ENCODE data around the gene SLC22A16. TPM values are rescaled to one million over a fixed set of nuclear protein-coding genes. Genes with fewer than 3 reads are reported as not detected.
A peak's percentile ranks its signal among the peaks of the same experiment; 100 is the strongest.

Gene SLC22A16
- total and polyA plus RNA-seq, 4 donors = 0.08 to 22.5 TPM; not detected in 2

DNA sequence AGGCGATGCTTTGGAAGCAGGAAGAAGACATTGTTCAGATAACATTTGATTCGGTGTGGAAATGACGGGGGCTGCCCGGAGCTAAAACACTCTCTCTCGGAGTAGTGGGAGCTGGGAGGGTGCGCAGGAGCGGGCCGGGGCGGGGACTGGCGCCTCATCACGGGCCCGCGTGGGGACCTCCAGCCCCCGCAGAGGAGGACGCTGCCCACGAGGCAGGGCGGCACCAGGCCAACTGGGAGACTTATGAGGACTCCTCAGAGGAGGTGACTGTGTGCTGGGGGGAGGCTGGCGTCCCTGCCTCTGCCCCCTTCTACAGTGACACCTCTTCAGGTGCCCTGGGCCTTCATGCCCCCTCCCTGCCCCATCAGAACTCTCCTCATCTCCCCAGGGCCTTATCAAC, 76.2 kb downstream of the SLC22A16 start:
- Histone ChIP-seq H3K27ac (ENCODE audit: low read depth in 1 of 2, low read length in 2 of 2) (no peak overlapping the region), H3K27me3 (ENCODE audit: control insufficient read depth in 4 of 4, insufficient read depth in 4 of 4, low read length in 3 of 4) (no peaks in the 10 kb centered on the region), H3K9ac (ENCODE audit: low read depth in 1 of 2, low read length in 2 of 2) (no peak overlapping the region), H3K4me3 (ENCODE audit: low read depth in 1 of 3, low read length in 3 of 3) (peak overlapping the region in 1 of 3 donors; percentile 21), H3K4me1 (ENCODE audit: control insufficient read depth in 4 of 4, insufficient read depth in 4 of 4, low read length in 3 of 4) (no peaks in the 10 kb centered on the region), H3K36me3 (ENCODE audit: control insufficient read depth in 4 of 4, insufficient read depth in 3 of 4, low read depth in 1 of 4, low read length in 3 of 4) (peaks cover 0 to 9% (median 2%) of the 10 kb centered on the region in 4 donors), H3K9me3 (ENCODE audit: control insufficient read depth in 4 of 4, low read length in 3 of 4) (no peaks in the 10 kb centered on the region)
- TF ChIP-seq NR2F2 (IDR thresholded peaks at IDR 0.05) (no peak), RAD21 (IDR thresholded peaks at IDR 0.05) (no peak), FOXA1 (IDR thresholded peaks at IDR 0.05) (no peak), EGR1 (IDR thresholded peaks at IDR 0.05; ENCODE audit: low read depth in 2 of 2) (no peak), HNF4G (IDR thresholded peaks at IDR 0.05) (no peak), TAF1 (conservative IDR thresholded peaks at IDR 0.05) (no peak), RXRA (IDR thresholded peaks at IDR 0.05) (no peak), FOXA2 (IDR thresholded peaks at IDR 0.05) (no peak)
- TF ChIP-seq, protein P1, sequence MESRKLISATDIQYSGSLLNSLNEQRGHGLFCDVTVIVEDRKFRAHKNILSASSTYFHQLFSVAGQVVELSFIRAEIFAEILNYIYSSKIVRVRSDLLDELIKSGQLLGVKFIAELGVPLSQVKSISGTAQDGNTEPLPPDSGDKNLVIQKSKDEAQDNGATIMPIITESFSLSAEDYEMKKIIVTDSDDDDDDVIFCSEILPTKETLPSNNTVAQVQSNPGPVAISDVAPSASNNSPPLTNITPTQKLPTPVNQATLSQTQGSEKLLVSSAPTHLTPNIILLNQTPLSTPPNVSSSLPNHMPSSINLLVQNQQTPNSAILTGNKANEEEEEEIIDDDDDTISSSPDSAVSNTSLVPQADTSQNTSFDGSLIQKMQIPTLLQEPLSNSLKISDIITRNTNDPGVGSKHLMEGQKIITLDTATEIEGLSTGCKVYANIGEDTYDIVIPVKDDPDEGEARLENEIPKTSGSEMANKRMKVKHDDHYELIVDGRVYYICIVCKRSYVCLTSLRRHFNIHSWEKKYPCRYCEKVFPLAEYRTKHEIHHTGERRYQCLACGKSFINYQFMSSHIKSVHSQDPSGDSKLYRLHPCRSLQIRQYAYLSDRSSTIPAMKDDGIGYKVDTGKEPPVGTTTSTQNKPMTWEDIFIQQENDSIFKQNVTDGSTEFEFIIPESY (IDR thresholded peaks at IDR 0.05) = no peak
- DNase-seq (ENCODE audit: low spot score) = no peak
- WGBS = 83% methylated on average over 18 of the region's 18 CpGs

DNA sequence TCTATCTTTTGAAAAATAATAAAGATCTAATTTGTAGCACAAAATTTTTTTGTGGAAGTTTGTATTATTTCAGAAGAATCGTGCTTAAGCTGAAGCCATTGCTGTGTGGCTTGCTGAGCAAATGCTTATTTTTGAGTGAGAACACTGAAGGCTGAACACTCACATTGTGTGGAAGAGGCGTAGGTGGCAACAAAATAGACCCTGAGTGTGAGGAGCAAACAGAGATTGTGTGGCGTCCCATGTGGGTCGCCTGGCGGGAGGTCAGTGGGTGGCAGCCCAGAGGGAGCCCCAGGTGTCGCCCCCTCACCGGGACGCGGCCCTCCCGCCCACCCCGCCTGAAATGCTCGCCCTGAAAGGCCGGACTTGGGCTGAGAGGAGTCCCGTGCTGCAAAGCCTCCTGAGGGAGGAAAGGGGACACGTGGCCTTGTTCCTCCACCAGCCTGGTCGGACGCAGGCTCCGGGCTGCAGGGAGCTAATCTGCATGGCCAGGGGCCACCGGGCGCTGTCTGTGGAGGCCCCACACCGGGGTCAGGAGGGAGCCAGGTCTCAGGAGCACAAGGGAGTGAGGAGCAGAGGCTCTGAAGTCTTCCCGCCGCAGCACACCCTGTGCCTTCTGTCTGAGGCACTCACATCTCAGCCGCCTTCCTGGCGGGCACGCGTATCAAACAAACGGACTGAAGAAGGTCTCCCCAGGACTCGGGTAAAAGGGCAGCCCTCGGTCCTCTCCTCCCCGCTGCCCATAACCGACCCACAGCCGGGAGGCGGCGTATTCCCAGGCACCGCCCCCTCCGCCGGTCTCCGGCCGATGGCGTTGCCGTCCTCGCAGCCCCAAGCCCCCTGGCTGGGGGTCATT, 77.0 kb downstream of the SLC22A16 start:
- peak; percentile 49 for DNase-seq (ENCODE audit: low spot score)
- peak overlapping the region in 1 of 3 donors; percentile 21 for H3K4me3 ChIP-seq (ENCODE audit: low read depth in 1 of 3, low read length in 3 of 3)
- H3K27ac ChIP-seq (ENCODE audit: low read depth in 1 of 2, low read length in 2 of 2) = no peak overlapping the region
- no peaks in the 10 kb centered on the region for H3K9me3 ChIP-seq (ENCODE audit: control insufficient read depth in 4 of 4, low read length in 3 of 4)
- H3K36me3 ChIP-seq (ENCODE audit: control insufficient read depth in 4 of 4, insufficient read depth in 3 of 4, low read depth in 1 of 4, low read length in 3 of 4) = peaks cover 0 to 7% (median under 1%) of the 10 kb centered on the region in 4 donors
- 65% methylated on average over 43 of the region's 43 CpGs for WGBS
- TF ChIP-seq, protein P2, sequence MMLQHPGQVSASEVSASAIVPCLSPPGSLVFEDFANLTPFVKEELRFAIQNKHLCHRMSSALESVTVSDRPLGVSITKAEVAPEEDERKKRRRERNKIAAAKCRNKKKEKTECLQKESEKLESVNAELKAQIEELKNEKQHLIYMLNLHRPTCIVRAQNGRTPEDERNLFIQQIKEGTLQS (IDR thresholded peaks at IDR 0.05) = no peak
- peak in 1 of 2 donors; percentile 12 for TF ChIP-seq RAD21 (IDR thresholded peaks at IDR 0.05)
- no peaks in the 10 kb centered on the region for H3K27me3 ChIP-seq (ENCODE audit: control insufficient read depth in 4 of 4, insufficient read depth in 4 of 4, low read length in 3 of 4)
- H3K9ac ChIP-seq (ENCODE audit: low read depth in 1 of 2, low read length in 2 of 2) = no peak overlapping the region
- no peaks in the 10 kb centered on the region for H3K4me1 ChIP-seq (ENCODE audit: control insufficient read depth in 4 of 4, insufficient read depth in 4 of 4, low read length in 3 of 4)

DNA sequence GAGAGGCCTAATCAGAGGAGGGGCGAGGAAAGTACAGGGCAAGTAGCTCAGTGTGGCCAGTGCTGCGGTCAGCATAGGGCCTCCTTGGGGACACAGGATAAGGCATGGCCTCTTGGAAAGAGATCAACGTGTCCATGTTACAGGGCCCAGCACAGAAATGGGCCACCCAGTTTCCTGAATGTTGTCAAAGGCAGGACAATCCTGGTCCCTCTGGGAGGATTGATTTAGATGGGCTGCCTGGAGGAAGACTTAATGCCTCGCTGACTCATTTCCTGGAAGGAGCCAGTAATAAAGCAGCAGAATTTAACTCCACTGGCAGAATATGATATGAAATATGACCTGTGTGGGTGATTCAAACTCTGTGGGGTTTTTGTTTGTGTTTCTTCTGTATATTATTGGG, 77.6 kb downstream of the SLC22A16 start:
- 84% methylated on average over 4 of the region's 4 CpGs for WGBS
- TF ChIP-seq HNF4G (IDR thresholded peaks at IDR 0.05) = no peak
- TF ChIP-seq SP1 (IDR thresholded peaks at IDR 0.05) = no peak
- TF ChIP-seq, protein P2 (IDR thresholded peaks at IDR 0.05) = no peak
- no peak for TF ChIP-seq JUND (IDR thresholded peaks at IDR 0.05)
- no peak overlapping the region for H3K9ac ChIP-seq (ENCODE audit: low read depth in 1 of 2, low read length in 2 of 2)

More for the DNA sequence above, 77.6 kb downstream of the SLC22A16 start:
- H3K4me1 ChIP-seq (ENCODE audit: control insufficient read depth in 4 of 4, insufficient read depth in 4 of 4, low read length in 3 of 4) = no peaks in the 10 kb centered on the region
- H3K9me3 ChIP-seq (ENCODE audit: control insufficient read depth in 4 of 4, low read length in 3 of 4) = no peaks in the 10 kb centered on the region
- H3K27me3 ChIP-seq (ENCODE audit: control insufficient read depth in 4 of 4, insufficient read depth in 4 of 4, low read length in 3 of 4) = no peaks in the 10 kb centered on the region
- DNase-seq (ENCODE audit: low spot score) = no peak
- peaks cover 0 to 5% (median 0%) of the 10 kb centered on the region in 4 donors for H3K36me3 ChIP-seq (ENCODE audit: control insufficient read depth in 4 of 4, insufficient read depth in 3 of 4, low read depth in 1 of 4, low read length in 3 of 4)
- no peak overlapping the region for H3K27ac ChIP-seq (ENCODE audit: low read depth in 1 of 2, low read length in 2 of 2)
- no peak overlapping the region for H3K4me3 ChIP-seq (ENCODE audit: low read depth in 1 of 3, low read length in 3 of 3)
